HepG2 (cell line): Measurements from ENCODE around the gene POLR1E. TPM values are rescaled to one million over a fixed set of nuclear protein-coding genes. Genes with fewer than 3 reads are reported as not detected.
A peak's percentile ranks its signal among the peaks of the same experiment; 100 is the strongest.

ENCODE experiments used
- DPF2 ChIP-seq: sonication (generic); formaldehyde crosslinking; IDR thresholded peaks from 2 replicates; pipeline ENCODE4 v1.4.0; 2020; ENCODE audit warnings: mild to moderate bottlenecking, low read depth, missing genetic modification reagents, borderline replicate concordance
- ETV6 ChIP-seq: sonication (generic); formaldehyde crosslinking; conservative IDR thresholded peaks from 2 replicates; pipeline ENCODE4 v1.4.0; 2020; ENCODE audit warnings: missing genetic modification reagents
- PHB2 ChIP-seq: fragments of 450-650 bp; IDR thresholded peaks from 2 replicates; pipeline ENCODE4 v1.6.1; 2018; ENCODE audit not compliant: partially characterized antibody
- TGIF2 ChIP-seq: IDR thresholded peaks from 2 replicates; pipeline ENCODE4 v1.6.1; 2016; ENCODE audit warnings: control low read depth, missing compliant biosample characterization
- THAP7 ChIP-seq: sonication (generic); formaldehyde crosslinking; IDR thresholded peaks from 2 replicates; pipeline ENCODE4 v1.8.1; 2023; ENCODE audit warnings: mild to moderate bottlenecking, missing genetic modification reagents
- TRIM24 ChIP-seq: sonication (generic); formaldehyde crosslinking; IDR thresholded peaks from 2 replicates; pipeline ENCODE4 v1.8.0; 2022; ENCODE audit warnings: mild to moderate bottlenecking, missing genetic modification reagents
- ZBTB1 ChIP-seq: sonication (generic); formaldehyde crosslinking; IDR thresholded peaks from 2 replicates; pipeline ENCODE4 v1.4.0; 2020; ENCODE audit warnings: missing genetic modification reagents, borderline replicate concordance
- ZBTB21 ChIP-seq: sonication (generic); formaldehyde crosslinking; IDR thresholded peaks from 2 replicates; pipeline ENCODE4 v1.4.0; 2020; ENCODE audit warnings: missing genetic modification reagents
- ZNF432 ChIP-seq: sonication (generic); formaldehyde crosslinking; IDR thresholded peaks from 2 replicates; pipeline ENCODE4 v1.5.0; 2020; ENCODE audit warnings: missing genetic modification reagents, mild to moderate bottlenecking, borderline replicate concordance
- ZNF549 ChIP-seq: sonication (generic); formaldehyde crosslinking; IDR thresholded peaks from 2 replicates; pipeline ENCODE4 v1.5.0; 2020; ENCODE audit warnings: missing genetic modification reagents
- ZNF567 ChIP-seq: sonication (generic); formaldehyde crosslinking; IDR thresholded peaks from 2 replicates; pipeline ENCODE4 v1.8.1; 2023; ENCODE audit warnings: mild to moderate bottlenecking, missing genetic modification reagents, borderline replicate concordance
- ZNF761 ChIP-seq: sonication (generic); formaldehyde crosslinking; conservative IDR thresholded peaks from 2 replicates; pipeline ENCODE4 v1.4.0; 2020; ENCODE audit warnings: mild to moderate bottlenecking, missing genetic modification reagents
- ZNF782 ChIP-seq: sonication (generic); formaldehyde crosslinking; IDR thresholded peaks from 2 replicates; pipeline ENCODE4 v1.4.0; 2020; ENCODE audit warnings: missing genetic modification reagents, mild to moderate bottlenecking, borderline replicate concordance
- ZSCAN21 ChIP-seq: sonication (generic); formaldehyde crosslinking; IDR thresholded peaks from 2 replicates; pipeline ENCODE4 v1.8.0; 2022; ENCODE audit warnings: mild to moderate bottlenecking, missing genetic modification reagents, moderate library complexity, borderline replicate concordance
- ZSCAN5A ChIP-seq: sonication (generic); formaldehyde crosslinking; IDR thresholded peaks from 2 replicates; pipeline ENCODE4 v1.8.0; 2022; ENCODE audit warnings: mild to moderate bottlenecking, missing genetic modification reagents, borderline replicate concordance
- polyA plus RNA-seq, 8 experiments: library from polyadenylated mRNA; depleted of rRNA in 3 of 8; stranded (reverse) in 7 of 8; unstranded in 1 of 8; fragments of >200 nt; fragmentation: Illumina TruSeq in 4 of 8; extraction: Trizol in 4 of 8; gene quantifications; 2 replicates each; pipeline versions ENCODE4 v1.2.1 to v1.2.3, GENCODE V29; 2011 to 2016; ENCODE audit warnings: low read depth in 4 of 8, missing spikeins in 1 of 8, mixed read lengths in 1 of 8; ENCODE audit not compliant: insufficient read depth in 1 of 8
- total RNA-seq, 5 experiments: library from RNA; depleted of rRNA; stranded (reverse); fragments of >200 nt; fragmentation: Illumina TruSeq; extraction: Trizol; gene quantifications; 2 replicates each; pipeline ENCODE4 v1.2.3, GENCODE V29; 2016; ENCODE audit warnings: low read depth in 1 of 5
- TF ChIP-seq, protein P1 (sequence below): IDR thresholded peaks from 2 replicates; pipeline ENCODE4 v1.6.1; 2018; ENCODE audit warnings: missing genetic modification reagents
- TF ChIP-seq, protein P2 (sequence below): sonication (generic); formaldehyde crosslinking; IDR thresholded peaks from 2 replicates; pipeline ENCODE4 v1.5.1; 2020; ENCODE audit warnings: missing genetic modification reagents, mild to moderate bottlenecking, borderline replicate concordance
- TF ChIP-seq, protein P3 (sequence below): sonication (generic); formaldehyde crosslinking; IDR thresholded peaks from 2 replicates; pipeline ENCODE4 v1.4.0; 2020; ENCODE audit warnings: mild to moderate bottlenecking, missing genetic modification reagents

Gene POLR1E
- total and polyA plus RNA-seq, 2 of the 13 experiments (the other 11 are each of a cell fraction or from before 2014, with no cell fraction given): 23.0 to 37.8 TPM

DNA sequence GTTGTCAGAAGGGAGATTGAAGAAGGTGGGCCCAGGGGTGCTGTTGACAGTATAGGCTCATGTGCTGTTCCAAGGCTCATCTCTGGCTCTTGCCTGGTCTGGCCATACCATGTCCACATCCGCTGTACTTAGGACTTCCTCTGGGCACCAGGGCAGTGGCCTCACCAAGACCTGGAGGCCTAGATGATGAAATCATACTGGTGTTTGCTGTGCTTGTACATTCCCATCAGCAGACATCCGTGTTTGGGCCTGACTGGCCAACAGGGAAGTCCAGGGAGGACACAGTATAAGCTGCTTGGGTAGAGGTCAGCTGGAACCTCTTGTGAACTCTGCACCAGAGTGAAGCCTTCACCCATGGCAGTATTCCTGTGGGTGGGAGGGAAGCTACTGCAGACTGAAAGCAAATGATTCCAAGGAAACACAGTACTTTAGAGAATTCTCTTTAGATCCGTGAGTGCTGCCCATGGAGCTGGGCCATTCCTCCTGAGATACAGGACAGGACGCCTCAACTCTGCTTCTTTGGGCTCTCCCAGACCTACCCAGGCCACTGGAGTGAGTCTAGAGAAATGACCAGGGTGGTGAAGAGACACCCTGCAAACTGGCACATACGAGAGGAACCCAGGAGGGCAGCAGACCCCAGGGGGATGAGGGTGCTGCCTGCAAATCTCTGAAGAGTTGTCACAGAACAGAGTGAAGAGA, 22.5 kb downstream of the POLR1E start (continued):
- TF ChIP-seq ZSCAN5A: no peak; the same call in 1 of the 2 replicates
- TF ChIP-seq ETV6 (CRISPR knock-in tag): no peak
- TF ChIP-seq, protein P1, sequence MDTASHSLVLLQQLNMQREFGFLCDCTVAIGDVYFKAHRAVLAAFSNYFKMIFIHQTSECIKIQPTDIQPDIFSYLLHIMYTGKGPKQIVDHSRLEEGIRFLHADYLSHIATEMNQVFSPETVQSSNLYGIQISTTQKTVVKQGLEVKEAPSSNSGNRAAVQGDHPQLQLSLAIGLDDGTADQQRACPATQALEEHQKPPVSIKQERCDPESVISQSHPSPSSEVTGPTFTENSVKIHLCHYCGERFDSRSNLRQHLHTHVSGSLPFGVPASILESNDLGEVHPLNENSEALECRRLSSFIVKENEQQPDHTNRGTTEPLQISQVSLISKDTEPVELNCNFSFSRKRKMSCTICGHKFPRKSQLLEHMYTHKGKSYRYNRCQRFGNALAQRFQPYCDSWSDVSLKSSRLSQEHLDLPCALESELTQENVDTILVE (CRISPR knock-in tag): no peak
- no peak for TF ChIP-seq ZNF567 (CRISPR knock-in tag)
- peak; percentile 69; the same call in 1 of the 2 replicates for TF ChIP-seq ZNF761 (CRISPR knock-in tag)
- TF ChIP-seq ZNF782 (CRISPR knock-in tag): peak; percentile 67; the same call in 1 of the 2 replicates
- TF ChIP-seq ZBTB21 (CRISPR knock-in tag): no peak
- TF ChIP-seq DPF2 (CRISPR knock-in tag): peak; percentile 92
- TF ChIP-seq, protein P2, sequence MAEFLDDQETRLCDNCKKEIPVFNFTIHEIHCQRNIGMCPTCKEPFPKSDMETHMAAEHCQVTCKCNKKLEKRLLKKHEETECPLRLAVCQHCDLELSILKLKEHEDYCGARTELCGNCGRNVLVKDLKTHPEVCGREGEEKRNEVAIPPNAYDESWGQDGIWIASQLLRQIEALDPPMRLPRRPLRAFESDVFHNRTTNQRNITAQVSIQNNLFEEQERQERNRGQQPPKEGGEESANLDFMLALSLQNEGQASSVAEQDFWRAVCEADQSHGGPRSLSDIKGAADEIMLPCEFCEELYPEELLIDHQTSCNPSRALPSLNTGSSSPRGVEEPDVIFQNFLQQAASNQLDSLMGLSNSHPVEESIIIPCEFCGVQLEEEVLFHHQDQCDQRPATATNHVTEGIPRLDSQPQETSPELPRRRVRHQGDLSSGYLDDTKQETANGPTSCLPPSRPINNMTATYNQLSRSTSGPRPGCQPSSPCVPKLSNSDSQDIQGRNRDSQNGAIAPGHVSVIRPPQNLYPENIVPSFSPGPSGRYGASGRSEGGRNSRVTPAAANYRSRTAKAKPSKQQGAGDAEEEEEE (CRISPR knock-in tag): no peak
- TF ChIP-seq TRIM24 (CRISPR knock-in tag): 0 out of 2 replicates have a peak, but pooled peaks have one; percentile 59
- no peak for TF ChIP-seq PHB2
- no peak for TF ChIP-seq ZBTB1
- TF ChIP-seq ZSCAN21: peak; percentile 85; the same call in 1 of the 2 replicates
- no peak for TF ChIP-seq ZNF432 (CRISPR knock-in tag)
- TF ChIP-seq ZNF549: no peak
- TF ChIP-seq, protein P3, sequence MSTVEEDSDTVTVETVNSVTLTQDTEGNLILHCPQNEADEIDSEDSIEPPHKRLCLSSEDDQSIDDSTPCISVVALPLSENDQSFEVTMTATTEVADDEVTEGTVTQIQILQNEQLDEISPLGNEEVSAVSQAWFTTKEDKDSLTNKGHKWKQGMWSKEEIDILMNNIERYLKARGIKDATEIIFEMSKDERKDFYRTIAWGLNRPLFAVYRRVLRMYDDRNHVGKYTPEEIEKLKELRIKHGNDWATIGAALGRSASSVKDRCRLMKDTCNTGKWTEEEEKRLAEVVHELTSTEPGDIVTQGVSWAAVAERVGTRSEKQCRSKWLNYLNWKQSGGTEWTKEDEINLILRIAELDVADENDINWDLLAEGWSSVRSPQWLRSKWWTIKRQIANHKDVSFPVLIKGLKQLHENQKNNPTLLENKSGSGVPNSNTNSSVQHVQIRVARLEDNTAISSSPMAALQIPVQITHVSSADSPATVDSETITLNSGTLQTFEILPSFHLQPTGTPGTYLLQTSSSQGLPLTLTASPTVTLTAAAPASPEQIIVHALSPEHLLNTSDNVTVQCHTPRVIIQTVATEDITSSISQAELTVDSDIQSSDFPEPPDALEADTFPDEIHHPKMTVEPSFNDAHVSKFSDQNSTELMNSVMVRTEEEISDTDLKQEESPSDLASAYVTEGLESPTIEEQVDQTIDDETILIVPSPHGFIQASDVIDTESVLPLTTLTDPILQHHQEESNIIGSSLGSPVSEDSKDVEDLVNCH (CRISPR knock-in tag): no peak
- no peak for TF ChIP-seq THAP7 (CRISPR knock-in tag)
- TF ChIP-seq TGIF2 (CRISPR knock-in tag): peak; percentile 87; the same call in 1 of the 2 replicates
